Right cardiac atrium (tissue), 5 donors: ENCODE measurements around the gene UST. TPM values are rescaled to one million over a fixed set of nuclear protein-coding genes. Genes with fewer than 3 reads are reported as not detected.

Experiments used
- ATAC-seq, 2 donors: fragments of 200-7000 bp; cut with Tn5 transposase; one replicate each; pipeline versions ENCODE4 v1.8.0 to v1.9.1; 2020; ENCODE audit warnings: moderate library complexity in 2 of 2, mild to moderate bottlenecking in 1 of 2
- DNase-seq, 3 donors: peaks; one replicate each; pipeline ENCODE4 v3.0.0-alpha.2; 2020
- H3K27ac ChIP-seq: one replicate; pipeline ENCODE4 v1.5.1; 2013; ENCODE audit warnings: mild to moderate bottlenecking, low read length, control low read depth, moderate library complexity
- H3K27me3 ChIP-seq: one replicate; pipeline ENCODE4 v1.6.1; 2013; ENCODE audit not compliant: control insufficient read depth, insufficient read depth
- H3K4me1 ChIP-seq: one replicate; pipeline ENCODE4 v1.6.1; 2013; ENCODE audit warnings: low read length; ENCODE audit not compliant: control insufficient read depth, insufficient read depth
- H3K4me3 ChIP-seq: one replicate; pipeline ENCODE4 v1.5.1; 2013; ENCODE audit warnings: low read length, control low read depth
- H3K9me3 ChIP-seq: one replicate; pipeline ENCODE4 v1.6.1; 2013; ENCODE audit warnings: low read length; ENCODE audit not compliant: control insufficient read depth
- WGBS: extraction: QIAGEN DNeasy Blood & Tissue Kit; methylation state at CpG from one replicate; pipeline ENCODE4 v1.1.7; 2013; 5-methylcytosine and 5-hydroxymethylcytosine counted together
- intact Hi-C, 4 donors: fragments of 100-400 bp; cut with DNase I; formaldehyde crosslinking; loops; one replicate each; pipeline versions ENCODE4 v1.11.0 to v1.14.0; 2022 to 2023
- polyA plus RNA-seq: library from polyadenylated mRNA; stranded (reverse); fragments of 200-250 nt; gene quantifications from one replicate; pipeline ENCODE4 v1.2.3, GENCODE V29; 2013
- total RNA-seq, 4 donors: library from RNA; stranded (reverse); fragmentation: NEBNext Ultra II Directional; extraction: Animal tissue kit (Norgen Biotek cat#: 25700); gene quantifications; one replicate each; pipeline ENCODE4 v1.2.1, GENCODE V29; 2021
- donor health status: healthy with polysubstance abuse.
- donor health status: DM: no; HTN: yes; CAD: no.
- donor health status: DM: no; HTN: no; CAD: no.
- donor health status: DM: no; HTN: yes; CAD: no; lungs with severe emphysema.
- donor health status: DM: yes; HTN: yes; CAD: no.

UST gene
- total and polyA plus RNA-seq, 5 donors: 4.4 to 5.9 (median 5.1) TPM

DNA sequence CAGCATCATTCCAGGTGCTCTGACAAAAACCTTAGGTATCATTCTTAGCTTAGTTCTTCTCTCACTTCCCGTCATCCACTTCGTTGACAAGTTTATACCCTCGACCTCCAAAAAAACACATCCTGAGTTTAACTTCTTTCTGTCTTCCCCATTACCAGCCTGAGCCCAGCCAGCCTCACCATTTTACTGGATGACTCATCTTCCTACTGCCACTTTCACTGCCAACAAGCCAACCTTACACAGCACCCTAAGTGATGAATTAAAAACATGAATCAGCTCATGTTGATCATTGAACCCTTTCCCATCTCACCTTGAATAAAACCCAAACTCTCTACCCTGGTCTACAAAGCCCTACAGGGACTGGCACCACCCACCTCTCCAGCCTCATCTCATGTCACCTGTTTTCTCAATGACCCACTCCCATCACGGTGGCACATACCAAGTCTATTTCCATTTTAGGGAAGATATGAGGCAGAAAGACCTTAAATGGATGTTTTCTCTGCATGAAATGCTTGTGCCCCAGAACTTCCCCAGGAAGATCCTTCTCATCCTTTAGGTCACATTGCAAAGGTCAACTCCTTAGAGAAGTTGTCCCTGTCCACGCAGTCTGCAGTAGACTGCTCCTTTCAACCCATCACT, 9.9 kb upstream of the UST start:
- 86% methylated on average over 5 of the region's 5 CpGs for WGBS
- intact Hi-C loops: no loop called here

DNA sequence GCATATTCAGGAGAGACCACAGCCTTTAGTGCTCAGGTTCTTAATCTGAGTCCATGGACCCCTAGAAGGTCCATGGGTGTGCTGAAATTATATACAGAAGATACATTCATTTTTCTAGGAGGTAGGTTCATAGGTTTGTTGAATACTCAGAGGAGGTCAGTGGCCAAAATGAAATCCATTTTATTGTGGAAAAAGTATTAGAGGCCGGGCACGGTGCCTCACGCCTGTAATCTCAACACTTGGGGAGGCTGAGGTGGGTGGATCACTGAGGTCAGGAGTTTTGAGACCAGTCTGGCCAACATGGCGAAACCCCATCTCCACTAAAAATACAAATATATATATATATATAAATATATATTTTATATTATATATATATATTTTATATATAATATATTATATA, 9.0 kb upstream of the UST start:
- ATAC-seq: no peak
- Histone ChIP-seq H3K27me3 (no peaks in the 10 kb centered on the region), H3K9me3 (no peaks in the 10 kb centered on the region), H3K4me3 (no peak overlapping the region), H3K4me1 (no peaks in the 10 kb centered on the region), H3K27ac (no peak overlapping the region)
- no peak for DNase-seq
- WGBS: 97% methylated on average over 4 of the region's 4 CpGs
- intact Hi-C loops: no loop called here

More for the DNA sequence above, 9.9 kb upstream of the UST start:
- Histone ChIP-seq H3K27ac (no peak overlapping the region), H3K4me1 (no peaks in the 10 kb centered on the region), H3K4me3 (no peak overlapping the region), H3K27me3 (no peaks in the 10 kb centered on the region), H3K9me3 (no peaks in the 10 kb centered on the region)
- no peak for ATAC-seq
- no peak for DNase-seq

DNA sequence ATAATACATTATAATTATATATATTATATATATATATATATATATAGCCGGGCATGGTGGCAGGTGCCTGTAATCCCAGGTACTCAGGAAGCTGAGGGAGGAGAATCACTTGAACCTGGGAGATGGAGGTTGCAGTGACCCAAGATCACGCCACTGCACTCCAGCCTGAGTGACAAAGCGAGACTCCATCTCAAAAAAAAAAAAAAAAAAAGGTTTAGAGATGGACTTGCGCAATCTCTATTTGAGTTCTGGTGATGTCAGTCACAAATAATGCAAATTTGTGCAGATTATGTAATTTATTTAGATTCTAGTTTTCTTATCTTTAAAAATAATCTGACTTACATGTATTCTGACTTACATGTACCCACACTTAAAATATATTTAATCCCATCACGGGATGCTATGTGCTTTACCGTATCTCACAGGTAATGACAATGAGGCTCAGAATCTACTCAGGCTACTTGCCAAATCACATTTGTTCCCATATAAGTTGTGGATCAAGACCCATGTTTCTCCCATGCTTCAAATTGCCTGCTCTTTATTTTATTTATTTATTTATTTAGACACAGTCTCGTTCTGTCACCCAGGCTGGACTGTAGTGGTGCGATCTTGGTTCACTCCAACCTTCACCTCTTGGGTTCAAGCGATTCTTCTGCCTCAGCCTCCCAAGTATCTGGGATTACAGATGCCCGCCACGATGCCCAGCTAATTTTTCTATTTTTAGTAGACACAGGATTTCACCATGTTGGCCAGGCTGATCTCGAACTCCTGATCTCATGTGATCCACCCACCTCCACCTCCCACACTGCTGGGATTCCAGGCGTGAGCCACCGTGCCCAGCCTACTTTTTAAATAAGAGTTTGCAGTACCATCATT, 7.6 kb upstream of the UST start:
- ATAC-seq: no peak
- no peak overlapping the region for H3K27ac ChIP-seq

DNA sequence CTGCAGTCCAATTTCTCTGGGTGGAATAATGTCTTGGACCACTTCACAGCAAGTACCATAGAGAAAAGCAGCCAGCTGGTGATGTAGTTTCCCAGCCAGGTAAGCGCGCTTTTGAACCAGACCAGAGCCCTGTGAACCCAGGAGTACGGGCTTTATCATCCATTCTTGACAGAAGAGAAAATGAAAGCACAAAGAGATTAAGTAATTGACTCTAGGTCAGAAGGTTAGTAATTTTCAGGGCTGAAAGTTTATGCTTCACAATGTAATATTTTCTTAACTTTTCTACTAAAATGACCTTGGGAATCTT, 7.1 kb upstream of the UST start:
- Histone ChIP-seq H3K9me3 (no peaks in the 10 kb centered on the region), H3K4me1 (no peaks in the 10 kb centered on the region), H3K27ac (no peak overlapping the region), H3K4me3 (no peak overlapping the region), H3K27me3 (no peaks in the 10 kb centered on the region)
- DNase-seq: no peak
- ATAC-seq: no peak
- WGBS: 79% methylated on average over 3 of the region's 3 CpGs
- intact Hi-C loops: loop anchor here in 1 of 4 donors (10.0 kb wide), 1 partner anchor 205 kb away; no protein-coding TSS in a partner anchor

More for the DNA sequence above, 7.6 kb upstream of the UST start:
- intact Hi-C loops: no loop called here
- WGBS: 94% methylated on average over 14 of the region's 14 CpGs
- Histone ChIP-seq H3K4me3 (no peak overlapping the region), H3K4me1 (no peaks in the 10 kb centered on the region), H3K9me3 (no peaks in the 10 kb centered on the region), H3K27me3 (no peaks in the 10 kb centered on the region)
- DNase-seq: no peak

DNA sequence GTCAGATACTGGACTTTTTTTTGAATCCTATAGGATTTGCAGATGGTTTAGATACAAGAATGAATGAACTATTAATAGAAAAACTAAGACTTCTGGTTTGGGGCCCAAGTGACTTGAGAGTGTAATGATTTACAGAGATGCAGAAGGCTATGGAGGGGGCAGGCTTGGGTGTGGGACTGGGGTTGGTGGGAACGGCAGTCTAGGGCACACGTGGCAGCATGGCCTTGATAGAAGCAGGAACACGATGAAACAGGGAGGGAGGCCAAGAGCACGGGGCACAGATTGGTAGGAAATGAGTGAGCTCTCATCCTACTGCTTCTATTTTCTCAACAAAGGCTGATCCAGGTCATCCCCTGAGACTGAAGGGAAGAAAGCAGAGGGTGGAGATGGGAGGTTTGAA, 3.4 kb upstream of the UST start:
- Histone ChIP-seq H3K4me1 (no peaks in the 10 kb centered on the region), H3K4me3 (no peak overlapping the region), H3K9me3 (no peaks in the 10 kb centered on the region), H3K27ac (no peak overlapping the region), H3K27me3 (no peaks in the 10 kb centered on the region)
- WGBS: 75% methylated on average over 4 of the region's 4 CpGs
- DNase-seq: no peak
- ATAC-seq: no peak
- intact Hi-C loops: loop anchor here in 1 of 4 donors (10.0 kb wide), 1 partner anchor 201 kb away; no protein-coding TSS in a partner anchor

DNA sequence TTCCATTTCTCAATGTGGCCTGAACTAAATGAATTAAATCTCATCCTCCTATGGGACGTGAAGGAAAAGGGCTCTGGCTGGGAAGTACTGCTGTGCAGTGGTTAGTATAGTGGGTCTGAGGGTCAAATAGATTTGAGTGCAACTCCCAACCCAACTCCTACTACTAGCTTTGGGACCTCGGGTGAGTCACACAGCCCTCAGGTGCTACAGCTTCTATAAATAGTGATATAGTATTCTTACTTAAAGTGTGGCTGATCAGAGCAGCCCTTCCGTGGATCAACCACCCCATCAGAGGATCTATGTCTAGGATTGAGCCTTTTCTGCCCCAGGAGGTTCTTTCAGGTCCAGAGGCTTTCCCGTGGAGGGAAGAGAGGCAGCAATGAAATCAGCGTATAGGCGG, 904 bp upstream of the UST start:
- WGBS: 19% methylated on average over 6 of the region's 6 CpGs
- Histone ChIP-seq H3K27me3 (no peaks in the 10 kb centered on the region), H3K4me3 (peak overlapping the region; percentile 79), H3K27ac (peak overlapping the region; percentile 47), H3K4me1 (no peaks in the 10 kb centered on the region), H3K9me3 (no peaks in the 10 kb centered on the region)
- DNase-seq: no peak
- intact Hi-C loops: loop anchor here in 3 of 4 donors (5.0 to 10.0 kb wide), 3 partner anchors 199 to 206 kb away; no protein-coding TSS in a partner anchor
- ATAC-seq: no peak

DNA sequence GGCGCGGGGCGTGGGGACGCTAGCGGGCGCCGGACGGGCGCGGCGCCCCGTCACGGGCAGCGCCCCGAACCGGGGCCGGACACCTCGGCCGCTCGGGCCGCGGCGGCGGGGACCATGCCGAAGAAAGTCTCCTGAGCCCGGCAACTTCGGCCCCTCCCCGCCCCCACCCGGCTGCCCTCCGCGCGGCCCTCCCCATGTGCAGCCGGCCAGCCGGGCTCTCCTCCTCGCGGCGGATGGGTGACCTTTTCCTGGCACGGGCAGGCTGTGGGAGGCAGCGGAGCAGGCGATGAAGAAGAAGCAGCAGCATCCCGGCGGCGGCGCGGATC, 278 bp downstream of the UST start:
- Histone ChIP-seq H3K4me3 (peak overlapping the region; percentile 79), H3K27ac (peak overlapping the region; percentile 63), H3K4me1 (no peaks in the 10 kb centered on the region), H3K9me3 (no peaks in the 10 kb centered on the region), H3K27me3 (no peaks in the 10 kb centered on the region)
- intact Hi-C loops: loop anchor here in 3 of 4 donors (5.0 to 10.0 kb wide), 3 partner anchors 198 to 205 kb away; no protein-coding TSS in a partner anchor
- ATAC-seq (peak; percentile 36 to 64), DNase-seq (peak; percentile 55 to 84 (median 83))
- WGBS: under 1% methylated on average over 45 of the region's 45 CpGs

DNA sequence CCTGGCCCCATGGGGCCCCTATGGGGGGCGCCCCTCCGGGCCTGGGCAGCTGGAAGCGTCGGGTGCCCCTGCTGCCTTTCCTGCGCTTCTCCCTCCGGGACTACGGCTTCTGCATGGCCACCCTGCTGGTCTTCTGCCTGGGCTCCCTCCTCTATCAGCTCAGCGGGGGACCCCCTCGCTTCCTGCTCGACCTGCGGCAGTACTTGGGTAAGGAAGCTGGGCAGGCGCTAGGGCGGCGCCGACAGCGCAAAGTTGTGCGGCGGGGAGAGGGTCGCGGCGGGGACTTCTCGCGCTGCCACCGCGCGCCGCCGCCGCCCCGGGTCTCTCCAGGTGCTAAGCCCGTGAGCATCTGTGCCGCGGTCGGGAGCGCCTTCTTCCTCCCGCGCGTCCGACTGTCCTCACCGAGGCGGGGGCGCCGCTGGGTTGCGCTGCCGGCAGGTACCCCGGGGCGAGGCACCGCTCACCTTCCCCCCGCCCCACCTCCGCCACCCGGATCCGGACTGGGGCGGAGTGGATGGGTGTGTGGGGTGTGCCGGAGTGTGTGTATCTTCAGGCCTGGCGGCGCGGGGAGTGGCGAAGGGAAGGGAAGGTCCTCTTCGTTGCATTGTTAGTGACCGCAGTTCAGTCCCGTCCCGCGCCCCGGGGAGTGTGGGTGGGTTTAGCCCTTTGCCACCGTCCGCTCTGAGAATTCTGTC, 788 bp downstream of the UST start:
- peak; percentile 42 to 59 for ATAC-seq
- DNase-seq: peak; percentile 38 to 77 (median 76)
- peak overlapping the region; percentile 79 for H3K4me3 ChIP-seq
- H3K27ac ChIP-seq: no peak overlapping the region
- intact Hi-C loops: loop anchor here in 3 of 4 donors (5.0 to 10.0 kb wide), 3 partner anchors 197 to 205 kb away; no protein-coding TSS in a partner anchor
- H3K4me1 ChIP-seq: no peaks in the 10 kb centered on the region
- no peaks in the 10 kb centered on the region for H3K27me3 ChIP-seq
- under 1% methylated on average over 66 of the region's 66 CpGs for WGBS
- no peaks in the 10 kb centered on the region for H3K9me3 ChIP-seq

DNA sequence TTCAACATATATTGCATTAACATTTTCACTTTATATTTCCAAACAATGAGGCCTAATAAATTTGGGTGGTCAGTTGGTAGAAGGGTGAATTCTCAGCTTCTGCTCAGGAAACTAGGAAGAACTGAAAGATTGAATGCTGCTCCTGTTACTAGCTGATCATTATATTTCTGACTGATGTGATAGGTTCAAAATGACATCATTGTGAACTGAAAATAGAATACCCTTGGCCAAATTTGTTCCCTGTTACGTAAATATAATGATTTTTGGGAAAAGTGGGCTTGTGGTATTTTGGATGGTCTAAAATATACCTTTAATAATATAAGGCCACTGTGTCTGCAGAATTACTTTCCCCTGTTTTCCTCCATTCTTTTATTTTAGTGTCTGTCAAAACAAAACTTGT, 2.8 kb downstream of the UST start:
- Histone ChIP-seq H3K27me3 (no peaks in the 10 kb centered on the region), H3K4me1 (no peaks in the 10 kb centered on the region), H3K9me3 (no peaks in the 10 kb centered on the region), H3K27ac (no peak overlapping the region), H3K4me3 (no peak overlapping the region)
- WGBS: 72% methylated on average over 1 of the region's 1 CpG
- DNase-seq: no peak
- ATAC-seq: no peak
- intact Hi-C loops: loop anchor here (5.0 to 10.0 kb wide), 4 partner anchors 195 to 205 kb away; no protein-coding TSS in a partner anchor

DNA sequence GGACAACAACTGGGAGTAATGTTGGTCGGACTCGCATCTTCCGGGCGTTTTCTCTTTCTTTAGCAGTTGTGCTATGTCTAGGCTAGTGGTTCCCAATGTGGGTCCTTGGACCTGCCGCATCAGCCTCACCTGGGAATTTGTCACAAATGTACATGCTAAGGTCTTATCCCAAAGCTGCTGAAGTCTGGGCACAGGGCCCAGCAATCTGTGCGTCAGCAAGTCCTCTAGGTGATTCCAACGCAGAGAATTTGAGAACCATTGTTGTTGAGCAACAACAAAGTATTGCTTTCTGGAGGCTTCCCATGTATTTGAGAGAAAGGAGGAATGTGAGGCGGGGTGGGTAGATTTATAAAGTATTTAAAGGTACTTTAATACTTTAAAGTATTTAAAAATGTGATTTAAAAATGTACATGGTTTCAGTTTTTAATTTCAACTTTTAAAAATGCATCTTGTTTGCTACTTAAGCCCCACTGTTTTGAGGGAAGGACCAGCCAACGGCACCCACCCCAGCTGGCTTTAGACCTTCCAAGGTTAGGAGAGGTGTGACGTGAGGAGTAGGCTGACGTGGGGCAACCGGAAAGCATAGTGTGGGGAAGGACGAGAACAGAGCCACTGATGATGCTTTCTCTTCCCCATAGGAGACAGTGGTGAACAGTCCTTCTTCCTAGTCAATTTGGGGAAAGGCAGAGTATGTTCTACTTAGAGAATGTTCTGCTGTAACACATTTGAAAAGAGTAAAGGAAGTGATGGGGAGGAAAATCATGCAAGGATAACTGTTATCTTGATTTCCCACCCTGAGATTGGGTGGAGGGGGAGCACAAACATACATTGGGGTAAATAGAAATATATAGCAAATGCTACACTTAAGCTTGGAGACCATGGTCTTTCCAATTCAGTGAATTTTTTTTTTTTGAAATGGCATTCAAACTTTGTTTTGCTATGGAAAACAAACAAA, 4.3 kb downstream of the UST start:
- DNase-seq (peak in 1 of 3 donors; percentile 52), ATAC-seq (no peak)
- Histone ChIP-seq H3K4me3 (no peak overlapping the region), H3K9me3 (no peaks in the 10 kb centered on the region), H3K27ac (no peak overlapping the region), H3K27me3 (no peaks in the 10 kb centered on the region), H3K4me1 (no peaks in the 10 kb centered on the region)
- intact Hi-C loops: loop anchor here in 1 of 4 donors (10.0 kb wide), 1 partner anchor 204 kb away; no protein-coding TSS in a partner anchor
- 81% methylated on average over 13 of the region's 13 CpGs for WGBS
